K562 (cell line): ENCODE data around the gene GLDC. TPM values are rescaled to one million over a fixed set of nuclear protein-coding genes. Genes with fewer than 3 reads are reported as not detected.

Experiments used
- ATAC-seq: fragments of 200-7000 bp; cut with Tn5 transposase; 3 replicates; pipeline ENCODE4 v1.9.1; 2020; ENCODE audit warnings: moderate library complexity
- BruUV-seq: library from RNA; stranded (reverse); fragments of 400-500 nt; replicated peaks from 2 replicates; lab custom pipeline; 2021; lab: Mats Ljungman, UMichigan
- CTCF ChIA-PET: fragments of 300-600 bp; formaldehyde crosslinking; extraction: SDS; loops from one replicate; lab custom pipeline; 2021; ENCODE audit warnings: low intra/inter-chr PET ratio; lab: Yijun Ruan, JAX
- POLR2A ChIA-PET: fragments of 300-600, 350-650 bp; sonication (Branson Sonifier 250); formaldehyde crosslinking; extraction: SDS; loops from one replicate; lab custom pipeline; 2021; ENCODE audit warnings: antibody characterized with exemption, inconsistent platforms; lab: Yijun Ruan, JAX
- DNase-seq, 4 experiments: peaks; one replicate each; pipeline versions ENCODE4 v3.0.0 to v3.0.0-alpha.2; 2011 to 2018; ENCODE audit warnings: low spot score in 3 of 4, mixed read lengths in 3 of 4; ENCODE audit errors: extremely low read depth in 1 of 4
- FAIRE-seq: peaks from 2 replicates; lab custom pipeline; 2011; peaks lifted over from hg19 to GRCh38; lab: Jason Lieb, UNC
- H2AFZ ChIP-seq: 2 replicates; pipeline ENCODE4 v1.6.0; 2011; ENCODE audit warnings: low read depth, low read length, control low read depth, inconsistent platforms
- H3K27ac ChIP-seq: fragments of 200-600 bp; 3 replicates; pipeline ENCODE4 v1.8.0; 2011; ENCODE audit warnings: low read depth, mild to moderate bottlenecking, control low read depth, inconsistent platforms, low read length, moderate library complexity, mixed read lengths; ENCODE audit errors: extremely low read depth
- H3K27me3 ChIP-seq, 2 experiments: fragments of 300-600 bp in 1 of 2; 2 replicates in 1 of 2; 3 replicates in 1 of 2; pipeline versions ENCODE4 v1.6.0 to v1.8.0; 2011; ENCODE audit warnings: inconsistent platforms in 2 of 2, low read length in 2 of 2, mild to moderate bottlenecking in 1 of 2, mixed read lengths in 1 of 2, moderate library complexity in 1 of 2; ENCODE audit not compliant: control insufficient read depth in 2 of 2, insufficient read depth in 2 of 2
- H3K36me3 ChIP-seq: fragments of 300-600 bp; 3 replicates; pipeline ENCODE4 v1.8.0; 2011; ENCODE audit warnings: mild to moderate bottlenecking, low read length, inconsistent platforms; ENCODE audit not compliant: control insufficient read depth, insufficient read depth
- H3K4me1 ChIP-seq, 2 experiments: fragments of 200-600 bp in 1 of 2; replicated peaks in 1 of 2; 2 replicates in 1 of 2; 3 replicates in 1 of 2; pipeline versions ENCODE4 v1.5.1 to v1.8.0; 2011; ENCODE audit warnings: inconsistent platforms in 2 of 2, low read length in 2 of 2, mild to moderate bottlenecking in 1 of 2, mixed read lengths in 1 of 2, moderate library complexity in 1 of 2; ENCODE audit not compliant: control insufficient read depth in 2 of 2, insufficient read depth in 2 of 2
- H3K4me2 ChIP-seq: 2 replicates; pipeline ENCODE4 v1.6.1; 2011; ENCODE audit warnings: low read length, control low read depth, inconsistent platforms, mixed read lengths; ENCODE audit not compliant: insufficient read depth
- H3K4me3 ChIP-seq: fragments of 200-600 bp; sonication (generic), shearing (Covaris generic); 2 replicates; pipeline ENCODE4 v1.5.1; 2016; ENCODE audit warnings: control low read depth, inconsistent platforms
- H3K79me2 ChIP-seq: fragments of 200-600 bp; 3 replicates; pipeline ENCODE4 v1.8.0; 2011; ENCODE audit warnings: low read length, inconsistent platforms; ENCODE audit not compliant: control insufficient read depth, insufficient read depth
- H3K9ac ChIP-seq, 2 experiments: 2 replicates each; pipeline versions ENCODE4 v1.6.0 to v1.6.1; 2011; ENCODE audit warnings: low read depth in 2 of 2, low read length in 2 of 2, control low read depth in 1 of 2, inconsistent platforms in 1 of 2, mild to moderate bottlenecking in 1 of 2, mixed read lengths in 1 of 2; ENCODE audit not compliant: insufficient read depth in 1 of 2
- H3K9me1 ChIP-seq: one replicate; pipeline ENCODE4 v1.6.0; 2011; ENCODE audit warnings: inconsistent platforms, mild to moderate bottlenecking, low read length, moderate library complexity; ENCODE audit not compliant: control insufficient read depth, insufficient read depth
- H3K9me3 ChIP-seq: replicated peaks from 2 replicates; pipeline ENCODE4 v1.5.1; 2011; ENCODE audit warnings: low read depth, low read length, inconsistent platforms; ENCODE audit not compliant: control insufficient read depth, insufficient read depth
- H4K20me1 ChIP-seq: replicated peaks from 2 replicates; pipeline ENCODE4 v1.6.1; 2011; ENCODE audit warnings: low read length, inconsistent platforms, mixed read lengths; ENCODE audit not compliant: control insufficient read depth, insufficient read depth
- GATAD2A ChIP-seq: fragments of 450-650 bp; IDR thresholded peaks from 2 replicates; pipeline ENCODE4 v1.6.1; 2017
- HNRNPUL1 ChIP-seq: fragments of 200-400 bp; formaldehyde crosslinking; IDR thresholded peaks from 2 replicates; pipeline ENCODE4 v1.6.1; 2017; ENCODE audit warnings: low read length
- NUFIP1 ChIP-seq: fragments of 450-650 bp; IDR thresholded peaks from 2 replicates; pipeline ENCODE4 v1.6.1; 2018; ENCODE audit not compliant: partially characterized antibody
- PHF20 ChIP-seq: fragments of 450-650 bp; IDR thresholded peaks from 2 replicates; pipeline ENCODE4 v1.6.1; 2018; ENCODE audit not compliant: partially characterized antibody
- SMAD4 ChIP-seq: fragments of 250-450 bp; sonication (Bioruptor Pico); conservative IDR thresholded peaks from 2 replicates; pipeline ENCODE4 v1.8.0; 2021; ENCODE audit warnings: inconsistent platforms, mild to moderate bottlenecking, moderate library complexity
- SUPT5H ChIP-seq: fragments of 450-650 bp; IDR thresholded peaks from 2 replicates; pipeline ENCODE4 v1.6.1; 2016
- TBL1XR1 ChIP-seq, 2 experiments: IDR thresholded peaks; 2 replicates each; pipeline ENCODE4 v1.6.1; 2012; ENCODE audit warnings: improper control_type of control experiment in 2 of 2, low read length in 2 of 2, mild to moderate bottlenecking in 1 of 2
- ZBTB43 ChIP-seq: sonication (generic); formaldehyde crosslinking; IDR thresholded peaks from 2 replicates; pipeline ENCODE4 v1.8.0; 2023; ENCODE audit warnings: mild to moderate bottlenecking, missing genetic modification reagents
- ZNF316 ChIP-seq: fragments of 450-650 bp; IDR thresholded peaks from 2 replicates; pipeline ENCODE4 v1.6.1; 2016
- ZNF584 ChIP-seq: fragments of 200-800 bp; sonication (Bioruptor generic); IDR thresholded peaks from 2 replicates; pipeline ENCODE4 v1.6.1; 2016; ENCODE audit warnings: low read depth, mild to moderate bottlenecking, missing genetic modification characterization, missing compliant biosample characterization
- ZNF586 ChIP-seq: fragments of 450-650 bp; formaldehyde crosslinking; conservative IDR thresholded peaks from 2 replicates; pipeline ENCODE4 v1.4.0; 2020; ENCODE audit warnings: mild to moderate bottlenecking, moderate library complexity
- WGBS: fragments of 100-300 bp; shearing (Covaris generic); methylation state at CpG from one replicate; pipeline ENCODE4 v1.1.6; 2016; ENCODE audit warnings: low coverage, mixed read lengths; ENCODE audit not compliant: insufficient coverage; ENCODE audit errors: missing lambda C conversion rate; 5-methylcytosine and 5-hydroxymethylcytosine counted together
- in situ Hi-C: fragments of 300-500 bp; cut with MboI; formaldehyde crosslinking; loops from 4 replicates; pipeline ENCODE4 v1.15.0; 2018; ENCODE audit warnings: inconsistent platforms, mixed read lengths
- intact Hi-C: fragments of 100-400 bp; cut with micrococcal nuclease; formaldehyde crosslinking; loops from 2 replicates; pipeline ENCODE4 v1.14.2; 2022
- polyA plus RNA-seq, 8 experiments: library from polyadenylated mRNA; depleted of rRNA in 4 of 8; stranded (reverse) in 5 of 8; unstranded in 3 of 8; fragments of >200 nt; fragmentation: Nextera tagmentation in 2 of 8; fragmentation: Illumina TruSeq in 1 of 8; extraction: Ambion mirVana in 2 of 8; extraction: Trizol in 1 of 8; gene quantifications; 2 replicates each; pipeline versions ENCODE4 v1.2.1 to v1.2.3, GENCODE V29; 2011 to 2014; ENCODE audit warnings: inconsistent platforms in 1 of 8, missing spikeins in 1 of 8
- total RNA-seq, 7 experiments: library from RNA; depleted of rRNA in 6 of 7; stranded (reverse); fragments of >200 nt in 6 of 7; fragmentation: Illumina TruSeq in 2 of 7; extraction: Trizol in 2 of 7; gene quantifications; 2 replicates each; pipeline versions ENCODE4 v1.2.1 to v1.2.3, GENCODE V29; 2011 to 2021; ENCODE audit warnings: low replicate concordance in 1 of 7

The GLDC gene
- total and polyA plus RNA-seq, 9 of the 15 experiments (the other 6 are each of a cell fraction or from before 2014, with no cell fraction given): 0.03 to 0.27 (median 0.08) TPM; not detected in 6

- DNase-seq (no peak), ATAC-seq (no peak), FAIRE-seq (no peak)
- intact Hi-C loops: no loop called here
- POLR2A ChIA-PET: no interaction called here
- BruUV-seq: no TSS peak
- peaks cover 2 to 9% of the 10 kb centered on the region in 2 experiments; a peak in 3 of 5 replicates for H3K27me3 ChIP-seq
- H3K4me1 ChIP-seq: no peaks in the 10 kb centered on the region
- no peaks in the 10 kb centered on the region for H3K36me3 ChIP-seq
- no peaks in the 10 kb centered on the region for H3K9me3 ChIP-seq
- no peak overlapping the region for H3K4me2 ChIP-seq
- no peak overlapping the region for H2AFZ ChIP-seq
- no peak overlapping the region for H3K9ac ChIP-seq
- in situ Hi-C loops: no loop called here
- no peak for TF ChIP-seq ZNF316
- TF ChIP-seq ZNF586 (CRISPR knock-in tag): no peak
- TF ChIP-seq PHF20: no peak
- TF ChIP-seq NUFIP1: no peak
- no peak for TF ChIP-seq HNRNPUL1
- no peak for TF ChIP-seq SUPT5H
- no peak for TF ChIP-seq SMAD4 (CRISPR knock-in tag)
- TF ChIP-seq TBL1XR1 (IDR thresholded peaks at IDR 0.05; ENCODE audit: low read length in 2 of 2): no peak
- TF ChIP-seq ZBTB43 (CRISPR knock-in tag): no peak
- TF ChIP-seq ZNF584: no peak
- no peak for TF ChIP-seq GATAD2A
- WGBS: 0% methylated on average over 4 of the region's 5 CpGs
- no peak overlapping the region for H3K4me3 ChIP-seq
- CTCF ChIA-PET: no interaction called here
- H4K20me1 ChIP-seq: no peaks in the 10 kb centered on the region
- no peaks in the 10 kb centered on the region for H3K9me1 ChIP-seq
- H3K79me2 ChIP-seq: no peaks in the 10 kb centered on the region
- H3K27ac ChIP-seq: no peak overlapping the region
Measured at GRCh38 chr9:6620796-6621195, 24.7 kb downstream of the GLDC start.
